Endothelial cell of umbilical vein (primary cell): ENCODE results near the gene TACR1. TPM values are rescaled to one million over a fixed set of nuclear protein-coding genes. Genes with fewer than 3 reads are reported as not detected.

ENCODE experiments used
- BruUV-seq: library from RNA; stranded (reverse); fragments of 400-500 nt; replicated peaks from 2 replicates; lab custom pipeline; 2021; lab: Mats Ljungman, UMichigan
- CTCF ChIA-PET: fragments of 300-600, 350-600 bp; sonication (Branson Sonifier 250); formaldehyde crosslinking; loops from one replicate; lab custom pipeline; 2021; ENCODE audit warnings: antibody characterized with exemption, inconsistent platforms; lab: Charles Lee
- POLR2A ChIA-PET: fragments of 300-600, 350-600 bp; sonication (Branson Sonifier 250); formaldehyde crosslinking; loops from one replicate; lab custom pipeline; 2021; ENCODE audit warnings: antibody characterized with exemption, inconsistent platforms; lab: Charles Lee
- DNase-seq: peaks from one replicate; pipeline ENCODE4 v3.0.0-alpha.2; 2011; ENCODE audit warnings: low read depth, low spot score
- FAIRE-seq: peaks from 2 replicates; lab custom pipeline; 2011; peaks lifted over from hg19 to GRCh38; lab: Jason Lieb, UNC
- H2AFZ ChIP-seq: 2 replicates; pipeline ENCODE4 v1.6.0; 2012; ENCODE audit warnings: low read depth, low read length, control low read depth, inconsistent platforms
- H3K27ac ChIP-seq: 2 replicates; pipeline ENCODE4 v1.5.1; 2011; ENCODE audit warnings: low read depth, mild to moderate bottlenecking, control low read depth, low read length, moderate library complexity; ENCODE audit not compliant: insufficient read depth
- H3K27me3 ChIP-seq, 2 experiments: 2 replicates each; pipeline versions ENCODE4 v1.6.0 to v1.6.1; 2011; ENCODE audit warnings: low read length in 2 of 2, mixed read lengths in 1 of 2; ENCODE audit not compliant: control insufficient read depth in 2 of 2, insufficient read depth in 2 of 2
- H3K36me3 ChIP-seq, 2 experiments: 2 replicates in 1 of 2; 3 replicates in 1 of 2; pipeline ENCODE4 v1.5.1; 2011; ENCODE audit warnings: low read length in 2 of 2, mild to moderate bottlenecking in 1 of 2, moderate library complexity in 1 of 2; ENCODE audit not compliant: control insufficient read depth in 2 of 2, insufficient read depth in 2 of 2; ENCODE audit errors: extremely low read depth in 1 of 2
- H3K4me1 ChIP-seq: 3 replicates; pipeline ENCODE4 v1.5.1; 2011; ENCODE audit warnings: mild to moderate bottlenecking, low read length; ENCODE audit not compliant: control insufficient read depth, insufficient read depth; ENCODE audit errors: extremely low read depth
- H3K4me2 ChIP-seq: 2 replicates; pipeline ENCODE4 v1.6.1; 2011; ENCODE audit warnings: low read length, control low read depth, mixed read lengths; ENCODE audit not compliant: insufficient read depth
- H3K4me3 ChIP-seq, 3 experiments: fragments of 200-600 bp in 1 of 3; sonication (generic), shearing (Covaris generic) in 1 of 3; replicated peaks in 1 of 3; 2 replicates each; pipeline ENCODE4 v1.5.1; 2011 to 2016; ENCODE audit warnings: control low read depth in 3 of 3, low read length in 3 of 3, mild to moderate bottlenecking in 2 of 3, inconsistent platforms in 1 of 3, low read depth in 1 of 3, moderate library complexity in 1 of 3; ENCODE audit not compliant: insufficient read depth in 1 of 3
- H3K79me2 ChIP-seq: 2 replicates; pipeline ENCODE4 v1.6.0; 2012; ENCODE audit warnings: low read length, inconsistent platforms; ENCODE audit not compliant: control insufficient read depth, insufficient read depth
- H3K9ac ChIP-seq: replicated peaks from 2 replicates; pipeline ENCODE3; 2011; ENCODE audit warnings: low read length, control low read depth; ENCODE audit not compliant: insufficient read depth; ENCODE audit errors: extremely low read depth
- H3K9me1 ChIP-seq: replicated peaks from 3 replicates; pipeline ENCODE4 v1.6.0; 2011; ENCODE audit warnings: mild to moderate bottlenecking, low read length; ENCODE audit not compliant: control insufficient read depth, insufficient read depth; ENCODE audit errors: extremely low read depth
- H3K9me3 ChIP-seq: replicated peaks from 2 replicates; pipeline ENCODE4 v1.5.1; 2012; ENCODE audit warnings: low read length, inconsistent platforms; ENCODE audit not compliant: control insufficient read depth, insufficient read depth
- H4K20me1 ChIP-seq: replicated peaks from 2 replicates; pipeline ENCODE3; 2011; ENCODE audit warnings: mild to moderate bottlenecking, low read length; ENCODE audit not compliant: control insufficient read depth, insufficient read depth; ENCODE audit errors: extremely low read depth
- EZH2 ChIP-seq: IDR thresholded peaks from 2 replicates; pipeline ENCODE4 v1.6.1; 2012; ENCODE audit warnings: borderline replicate concordance, low read depth, mild to moderate bottlenecking, moderate library complexity, low read length, inconsistent platforms; ENCODE audit not compliant: severe bottlenecking
- FOS ChIP-seq: IDR thresholded peaks from 2 replicates; pipeline ENCODE4 v1.6.1; 2011; ENCODE audit warnings: mild to moderate bottlenecking, low read length, moderate library complexity, borderline replicate concordance; ENCODE audit not compliant: insufficient read depth
- GATA2 ChIP-seq: IDR thresholded peaks from 2 replicates; pipeline ENCODE4 v1.7.0; 2011; ENCODE audit warnings: low read depth, mild to moderate bottlenecking, moderate library complexity, mixed read lengths, low read length; ENCODE audit not compliant: insufficient read length, insufficient read depth
- JUN ChIP-seq: IDR thresholded peaks from 2 replicates; pipeline ENCODE4 v1.6.1; 2011; ENCODE audit warnings: borderline replicate concordance, low read depth; ENCODE audit not compliant: insufficient read length, insufficient read depth
- MYC ChIP-seq: IDR thresholded peaks from one replicate; pipeline ENCODE4 v1.6.1; 2011; ENCODE audit warnings: mild to moderate bottlenecking, low read depth, low read length
- POLR2A ChIP-seq: IDR thresholded peaks from 2 replicates; pipeline ENCODE4 v1.6.1; 2012; ENCODE audit warnings: low read depth, mild to moderate bottlenecking, control low read depth, low read length
- POLR2AphosphoS5 ChIP-seq: IDR thresholded peaks from 2 replicates; pipeline ENCODE4 v1.6.1; 2012; ENCODE audit warnings: low read depth, mild to moderate bottlenecking, control low read depth, low read length, moderate library complexity; ENCODE audit not compliant: insufficient read depth
- dilution Hi-C: fragments of 300-500 bp; cut with MboI; formaldehyde crosslinking; loops from one replicate; pipeline ENCODE4 v1.15.0; 2019; ENCODE audit warnings: low sequenced_read_pairs; ENCODE audit not compliant: extremely low pct_ligation_motif_present
- intact Hi-C: fragments of 100-400 bp; cut with micrococcal nuclease; formaldehyde crosslinking; loops from one replicate; pipeline ENCODE4 v1.10.0; 2022
- polyA plus RNA-seq, 4 experiments: library from polyadenylated mRNA; depleted of rRNA in 3 of 4; stranded (reverse) in 3 of 4; unstranded in 1 of 4; fragments of >200 nt; gene quantifications; 2 replicates each; pipeline versions ENCODE4 v1.2.1 to v1.2.3, GENCODE V29; 2011 to 2012; ENCODE audit warnings: missing spikeins in 1 of 4
- total RNA-seq: library from RNA; stranded (reverse); gene quantifications from 2 replicates; pipeline ENCODE4 v1.2.3, GENCODE V29; 2021
- TF ChIP-seq, protein P1 (sequence below): IDR thresholded peaks from 2 replicates; pipeline ENCODE4 v1.6.1; 2011; ENCODE audit not compliant: insufficient read depth, insufficient read length
- TF ChIP-seq, protein P2 (sequence below), 2 donors: IDR thresholded peaks; 1 replicate in 1 of 2; 2 replicates in 1 of 2; pipeline ENCODE4 v1.5.1; 2011; ENCODE audit warnings: low read length in 2 of 2, mild to moderate bottlenecking in 2 of 2, moderate library complexity in 2 of 2, control low read depth in 1 of 2, inconsistent platforms in 1 of 2, low read depth in 1 of 2; ENCODE audit not compliant: insufficient read depth in 1 of 2; ENCODE audit errors: extremely low read depth in 1 of 2

TACR1 gene
- total and polyA plus RNA-seq, 2 donors (not counting 3 experiments of a cell fraction or from before 2014, with no cell fraction given) = not detected

DNA sequence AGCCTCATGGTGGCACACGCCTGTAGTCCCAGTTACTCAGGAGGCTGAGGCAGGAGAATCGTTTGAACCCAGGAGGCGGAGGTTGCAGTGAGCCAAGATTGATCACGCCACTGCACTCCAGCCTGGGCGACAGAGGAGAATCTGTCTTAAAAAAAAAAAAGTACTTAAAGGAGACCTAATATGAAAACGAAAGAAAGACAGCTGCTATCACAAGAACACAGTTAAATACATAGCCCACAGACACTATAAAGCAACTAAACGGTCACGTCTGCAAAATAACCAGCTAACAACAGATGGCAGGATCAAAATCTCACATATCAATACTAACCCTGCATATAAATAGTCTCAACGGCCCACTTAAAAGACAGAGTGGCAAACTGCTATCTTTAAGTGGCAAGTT is 43.9 kb upstream of the TACR1 start:
- FAIRE-seq (no peak), DNase-seq (no peak)
- no peaks in the 10 kb centered on the region for H3K36me3 ChIP-seq
- no TSS peak for BruUV-seq
- no peaks in the 10 kb centered on the region for H3K79me2 ChIP-seq
- ChIA-PET POLR2A (no interaction called here), CTCF (interaction anchor here (1.2 to 4.4 kb wide), 3 partner anchors 179 to 554 kb away, joined by 3 to 41 read pairs (median 22); no protein-coding TSS in a partner anchor)
- TF ChIP-seq, protein P1, sequence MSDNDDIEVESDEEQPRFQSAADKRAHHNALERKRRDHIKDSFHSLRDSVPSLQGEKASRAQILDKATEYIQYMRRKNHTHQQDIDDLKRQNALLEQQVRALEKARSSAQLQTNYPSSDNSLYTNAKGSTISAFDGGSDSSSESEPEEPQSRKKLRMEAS = no peak
- TF ChIP-seq, protein P2, sequence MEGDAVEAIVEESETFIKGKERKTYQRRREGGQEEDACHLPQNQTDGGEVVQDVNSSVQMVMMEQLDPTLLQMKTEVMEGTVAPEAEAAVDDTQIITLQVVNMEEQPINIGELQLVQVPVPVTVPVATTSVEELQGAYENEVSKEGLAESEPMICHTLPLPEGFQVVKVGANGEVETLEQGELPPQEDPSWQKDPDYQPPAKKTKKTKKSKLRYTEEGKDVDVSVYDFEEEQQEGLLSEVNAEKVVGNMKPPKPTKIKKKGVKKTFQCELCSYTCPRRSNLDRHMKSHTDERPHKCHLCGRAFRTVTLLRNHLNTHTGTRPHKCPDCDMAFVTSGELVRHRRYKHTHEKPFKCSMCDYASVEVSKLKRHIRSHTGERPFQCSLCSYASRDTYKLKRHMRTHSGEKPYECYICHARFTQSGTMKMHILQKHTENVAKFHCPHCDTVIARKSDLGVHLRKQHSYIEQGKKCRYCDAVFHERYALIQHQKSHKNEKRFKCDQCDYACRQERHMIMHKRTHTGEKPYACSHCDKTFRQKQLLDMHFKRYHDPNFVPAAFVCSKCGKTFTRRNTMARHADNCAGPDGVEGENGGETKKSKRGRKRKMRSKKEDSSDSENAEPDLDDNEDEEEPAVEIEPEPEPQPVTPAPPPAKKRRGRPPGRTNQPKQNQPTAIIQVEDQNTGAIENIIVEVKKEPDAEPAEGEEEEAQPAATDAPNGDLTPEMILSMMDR (IDR thresholded peaks at IDR 0.05; ENCODE audit: extremely low read depth in 1 of 2, insufficient read depth in 1 of 2, low read depth in 1 of 2, low read length in 2 of 2) = no peak
- TF ChIP-seq JUN = no peak
- no peak for TF ChIP-seq POLR2AphosphoS5
- TF ChIP-seq GATA2 = no peak
- no peak for TF ChIP-seq POLR2A
- no peak for TF ChIP-seq MYC
- no peak for TF ChIP-seq FOS
- TF ChIP-seq EZH2 = no peak
- H3K4me1 ChIP-seq = no peaks in the 10 kb centered on the region
- dilution Hi-C loops = no loop called here
- no peaks in the 10 kb centered on the region for H3K9me1 ChIP-seq
- no peaks in the 10 kb centered on the region for H3K27me3 ChIP-seq
- intact Hi-C loops = loop anchor here (2.0 kb wide), 1 partner anchor 324 kb away; no protein-coding TSS in a partner anchor
- H2AFZ ChIP-seq = no peak overlapping the region
- no peak overlapping the region for H3K27ac ChIP-seq
- H3K9me3 ChIP-seq = no peaks in the 10 kb centered on the region
- H3K9ac ChIP-seq = no peak overlapping the region
- no peaks in the 10 kb centered on the region for H4K20me1 ChIP-seq
- no peak overlapping the region for H3K4me2 ChIP-seq
- no peak overlapping the region for H3K4me3 ChIP-seq
